Pons (tissue), 1 donor: ENCODE measurements around the gene KLK8.
"Not testable (repeated sequence)": the region's sequence is repeated elsewhere in the genome, so short reads cannot be mapped to it uniquely, and the experiment has no call there.

ENCODE experiments used
- DNase-seq: peaks from one replicate; pipeline ENCODE4 v3.0.0-alpha.2; 2016; ENCODE audit warnings: low spot score

Gene KLK8

DNA sequence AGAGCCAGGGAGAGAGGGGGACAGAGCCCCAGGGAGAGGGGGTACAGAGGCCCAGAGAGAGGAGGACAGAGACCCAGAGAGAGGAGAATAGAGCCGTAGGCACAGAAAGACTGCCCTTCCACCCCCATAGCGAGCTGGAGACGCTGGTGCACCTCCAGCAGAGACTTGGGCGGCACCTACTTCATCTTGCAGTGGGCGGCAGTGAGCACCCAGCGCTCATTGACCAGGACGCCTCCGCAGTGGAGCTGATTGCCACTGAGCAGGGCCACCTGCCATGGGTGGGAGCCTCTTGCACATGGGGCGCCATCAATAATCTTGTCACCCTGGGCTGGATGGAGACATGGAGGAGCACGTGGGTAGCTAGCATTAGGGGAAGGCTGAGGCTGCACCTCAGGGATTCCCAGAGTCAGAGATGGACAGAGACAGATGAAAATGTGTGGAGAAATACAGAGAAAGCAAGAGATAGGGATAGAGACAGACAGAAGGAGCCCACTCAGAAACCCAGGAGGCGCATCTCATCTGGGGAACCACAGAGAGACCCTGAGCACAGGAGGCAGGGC, 19.7 kb downstream of the KLK8 start:
- DNase-seq: no peak

DNA sequence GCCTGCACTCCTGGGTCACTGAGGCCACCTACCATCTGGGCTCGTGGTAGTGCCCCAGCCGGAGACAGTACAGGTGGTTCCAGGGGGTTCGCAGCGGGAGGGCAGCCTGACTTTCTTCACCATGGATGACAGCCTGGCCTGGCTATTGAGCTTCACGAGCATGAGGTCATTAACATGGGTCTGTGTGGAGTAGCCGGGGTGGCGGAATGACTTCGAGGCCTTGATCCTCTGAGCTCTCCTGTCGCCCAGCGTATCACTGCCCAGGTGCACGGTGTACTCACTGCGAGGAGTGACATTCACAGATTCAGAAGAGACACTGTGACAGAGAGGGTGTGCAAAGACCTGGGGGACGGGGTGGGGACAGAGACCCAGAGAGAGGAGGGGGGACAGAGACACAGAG, 21.2 kb downstream of the KLK8 start:
- no peak for DNase-seq

DNA sequence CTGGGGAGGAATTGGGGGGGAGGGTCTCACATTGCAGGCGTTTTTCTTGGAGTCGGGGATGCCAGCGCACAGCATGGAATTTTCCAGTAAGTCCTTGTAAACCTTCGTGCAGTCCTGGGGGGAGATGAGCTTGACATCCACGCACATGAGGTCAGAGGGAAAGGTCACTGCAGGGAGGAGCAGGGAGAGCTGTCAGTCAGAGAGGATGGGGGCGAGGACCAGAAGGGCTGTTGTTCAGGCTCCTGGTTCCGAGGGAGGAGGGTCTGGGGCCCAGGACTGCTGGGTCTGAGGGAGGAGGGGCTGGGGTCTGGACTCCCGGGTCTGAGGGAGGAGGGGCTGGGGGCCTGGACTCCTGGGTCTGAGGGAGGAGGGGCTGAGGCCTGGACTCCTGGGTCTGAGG, 21.6 kb downstream of the KLK8 start:
- no peak for DNase-seq

GRCh38 chr19:50978772-50979390, 22.5 kb downstream of the KLK8 start:
- no peak for DNase-seq

GRCh38 chr19:50977626-50978025, 23.8 kb downstream of the KLK8 start:
- DNase-seq: peak; percentile 84

- DNase-seq: no peak
These were observed 25.6 kb downstream of the KLK8 start for GRCh38 chr19:50975766-50976165.

DNA sequence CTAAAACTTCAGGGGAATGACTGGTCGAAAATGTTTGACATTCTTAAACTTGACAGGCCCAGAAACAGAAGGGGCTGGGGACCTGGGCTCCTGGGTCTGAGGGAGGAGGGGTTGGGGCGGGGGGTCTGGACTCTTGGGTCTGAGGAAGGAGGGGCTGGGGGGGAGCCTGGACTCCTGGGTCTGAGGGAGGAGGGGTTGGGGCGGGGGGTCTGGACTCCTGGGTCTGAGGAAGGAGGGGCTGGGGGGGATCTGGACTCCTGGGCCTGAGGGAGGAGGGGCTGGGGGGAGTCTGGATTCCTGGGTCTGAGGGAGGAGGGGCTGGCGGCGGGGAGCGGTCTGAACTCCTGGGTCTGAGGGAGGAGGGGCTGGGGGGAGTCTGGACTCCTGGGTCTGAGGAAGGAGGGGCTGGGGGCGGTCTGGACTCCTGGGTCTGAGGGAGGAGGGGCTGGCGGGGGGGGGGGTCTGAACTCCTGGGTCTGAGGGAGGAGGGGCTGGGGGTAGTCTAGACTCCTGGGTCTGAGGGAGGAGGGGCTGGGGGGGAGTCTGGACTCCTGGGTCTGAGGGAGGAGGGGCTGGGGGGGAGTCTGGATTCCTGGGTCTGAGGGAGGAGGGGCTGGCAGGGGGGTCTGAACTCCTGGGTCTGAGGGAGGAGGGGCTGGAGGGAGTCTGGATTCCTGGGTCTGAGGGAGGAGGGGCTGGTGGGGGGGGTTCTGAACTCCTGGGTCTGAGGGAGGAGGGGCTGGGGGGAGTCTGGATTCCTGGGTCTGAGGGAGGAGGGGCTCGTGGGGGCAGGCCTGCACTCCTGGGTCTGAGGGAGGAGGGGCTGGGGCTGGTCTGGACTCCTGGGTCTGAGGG, 26.5 kb downstream of the KLK8 start:
- DNase-seq: no peak

- DNase-seq: no peak
These were observed 28.5 kb downstream of the KLK8 start for GRCh38 chr19:50972795-50973376.

GRCh38 chr19:50969810-50970209, 31.6 kb downstream of the KLK8 start:
- not testable (repeated sequence) for DNase-seq

- DNase-seq: peak; percentile 91
These were observed 32.0 kb downstream of the KLK8 start, which contains the start of gene KLK6 for GRCh38 chr19:50969413-50969760. Gene KLK6 (minus strand): TSS chr19:50969591. CDS start chr19:50968104, 1,487 bp downstream.

DNA sequence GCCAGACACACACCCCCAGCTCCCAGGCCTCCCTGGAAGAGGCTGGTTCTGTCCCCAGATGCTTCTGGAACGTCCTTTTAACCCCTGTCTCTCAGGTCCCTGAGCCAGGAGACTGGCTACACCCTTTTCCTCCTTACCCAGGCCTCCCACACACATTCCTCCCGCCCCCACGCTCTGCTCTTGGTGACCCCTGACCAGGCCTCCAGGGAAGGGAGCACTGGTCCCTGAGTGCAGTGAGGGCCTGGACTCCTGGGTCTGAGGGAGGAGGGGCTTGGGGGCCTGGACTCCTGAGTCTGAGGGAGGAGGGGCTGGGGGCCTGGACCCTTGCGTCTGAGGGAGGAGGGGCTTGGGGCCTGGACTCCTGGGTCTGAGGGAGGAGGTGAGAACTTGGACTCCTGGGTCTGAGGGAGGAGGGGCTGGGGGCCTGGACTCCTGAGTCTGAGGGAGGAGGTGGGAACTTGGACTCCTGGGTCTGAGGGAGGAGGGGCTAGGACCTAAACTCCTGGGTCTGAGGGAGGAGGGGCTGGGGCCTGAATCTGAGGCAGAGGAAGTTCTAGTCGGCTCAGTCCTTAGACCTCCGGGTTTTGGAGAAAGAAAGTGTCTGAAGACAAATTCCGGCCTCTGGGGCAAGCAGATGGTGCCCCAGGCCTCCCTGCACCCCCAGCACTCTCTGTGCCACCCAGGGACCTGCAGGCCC, 32.5 kb downstream of the KLK8 start:
- no peak for DNase-seq

- DNase-seq: peak; percentile 29
These were observed 33.3 kb downstream of the KLK8 start for GRCh38 chr19:50967929-50968715.

DNA sequence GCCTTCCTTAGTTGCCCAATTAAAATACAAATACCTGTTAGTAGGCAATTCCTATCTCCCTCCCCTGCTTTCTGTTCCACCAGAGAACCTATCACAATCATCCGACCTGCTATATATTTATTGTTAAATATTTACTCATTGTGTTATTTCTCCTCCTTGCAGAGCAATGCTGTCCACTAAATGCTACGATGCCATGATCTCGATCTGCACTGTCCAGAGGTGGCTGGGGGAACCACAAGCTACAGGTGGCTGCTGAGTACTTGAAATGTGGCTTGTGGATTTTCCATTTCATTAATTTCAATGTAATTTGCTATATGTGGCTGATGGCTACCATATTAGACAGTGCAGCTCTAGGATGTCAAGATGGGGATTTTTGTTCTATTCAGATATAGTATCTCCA, 37.1 kb downstream of the KLK8 start:
- DNase-seq: no peak

DNA sequence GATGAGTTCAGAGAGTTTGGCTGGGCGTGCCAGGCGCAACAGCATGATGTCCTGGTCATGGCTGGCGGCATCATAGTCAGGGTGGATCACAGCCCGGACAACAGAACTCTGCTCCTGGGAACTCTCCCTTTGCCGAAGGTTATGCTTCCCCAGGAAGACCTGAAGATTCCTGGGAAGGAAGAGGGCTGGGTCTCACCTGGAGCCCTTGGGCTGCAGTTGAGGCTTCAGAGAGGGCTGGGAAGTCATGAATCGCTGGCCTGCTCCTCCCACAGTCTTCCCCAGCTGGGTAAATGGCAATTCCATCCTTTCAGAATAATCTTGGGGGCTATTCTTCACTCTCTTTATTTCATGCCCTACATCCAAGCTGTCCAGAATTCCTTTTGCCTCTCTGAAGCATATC, 38.0 kb downstream of the KLK8 start:
- no peak for DNase-seq

- no peak for DNase-seq
These were observed 39.2 kb downstream of the KLK8 start for GRCh38 chr19:50962245-50962644.

DNA sequence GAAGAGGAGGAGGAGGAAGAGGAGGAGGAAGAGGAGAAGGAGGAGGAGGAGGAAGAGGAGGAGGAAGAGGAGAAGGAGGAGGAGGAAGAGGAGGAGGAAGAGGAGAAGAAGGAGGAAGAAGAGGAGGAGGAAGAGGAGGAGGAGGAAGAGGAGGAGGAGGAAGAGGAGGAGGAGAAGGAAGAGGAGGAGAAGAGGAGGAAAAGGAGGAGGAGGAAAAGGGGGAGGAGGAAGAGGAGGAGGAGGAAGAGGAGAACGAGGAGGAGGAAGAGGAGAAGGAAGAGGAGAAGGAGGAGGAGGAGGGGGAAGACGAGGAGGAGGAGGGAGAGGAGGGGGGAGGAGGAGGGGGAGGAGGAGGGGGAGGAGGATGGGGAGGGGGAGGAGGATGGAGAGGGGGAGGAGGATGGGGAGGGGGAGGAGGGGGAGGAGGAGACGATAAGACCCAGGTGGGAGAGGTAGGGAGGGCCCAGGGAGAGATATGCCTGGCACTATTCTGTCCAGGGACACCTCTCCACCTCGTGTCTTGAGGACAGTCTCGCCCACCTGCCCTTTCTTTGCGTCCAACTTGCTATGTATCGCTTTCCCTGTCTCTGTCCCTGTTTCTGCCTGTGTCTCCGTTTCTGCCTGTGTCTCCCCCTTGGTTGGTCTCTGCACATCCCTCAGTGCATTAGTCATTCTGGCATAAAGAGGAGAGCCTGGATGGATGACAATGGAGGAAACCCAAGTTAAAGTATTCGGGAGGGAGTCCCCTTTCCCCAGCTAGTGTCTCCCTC, 41.5 kb downstream of the KLK8 start:
- no peak for DNase-seq

GRCh38 chr19:50957587-50957986, 43.8 kb downstream of the KLK8 start:
- no peak for DNase-seq

GRCh38 chr19:50952910-50953309, 48.5 kb downstream of the KLK8 start, which contains the start of gene KLK5:
Gene KLK5 (minus strand): TSS chr19:50953038. CDS start chr19:50952657, 381 bp downstream.
- no peak for DNase-seq

DNA sequence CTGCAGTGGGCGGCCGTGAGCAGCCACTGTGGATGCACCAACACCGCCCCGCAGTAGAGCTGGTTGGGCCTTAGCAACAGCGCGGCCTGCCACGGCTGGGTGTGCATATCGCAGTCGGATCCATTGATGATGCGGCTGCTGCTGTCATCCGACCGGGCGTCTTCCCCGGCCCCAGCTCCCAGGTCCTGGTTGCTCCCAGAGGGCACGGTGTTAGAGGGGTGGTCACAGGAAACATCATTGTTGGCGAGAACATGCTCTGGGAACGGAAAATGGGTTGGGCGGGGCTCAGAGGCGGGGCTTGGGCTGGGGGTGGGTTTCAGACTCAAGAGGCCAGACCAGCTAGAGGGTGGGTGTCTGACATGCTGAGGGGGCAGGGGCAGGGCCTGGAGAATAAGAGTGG, 51.5 kb downstream of the KLK8 start:
- DNase-seq: no peak

DNA sequence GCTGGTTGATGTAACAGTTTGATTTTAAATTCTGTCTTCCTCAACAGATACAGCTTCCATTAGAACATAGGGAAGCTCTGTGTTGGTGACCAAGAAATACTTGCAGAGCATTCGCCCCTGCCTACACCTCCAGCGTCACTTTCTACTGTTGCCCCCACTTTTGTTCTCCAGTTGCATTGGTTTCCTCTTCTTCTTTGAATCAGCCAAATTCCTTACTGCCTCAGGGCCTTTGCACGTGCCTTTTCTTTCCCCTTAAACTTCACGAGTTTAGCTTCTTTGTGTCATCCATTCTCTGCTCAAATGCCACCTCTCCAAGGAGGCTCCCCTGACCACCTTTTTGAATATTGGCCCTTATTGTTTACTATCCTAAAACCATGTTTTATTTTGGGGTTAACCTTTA, 54.3 kb downstream of the KLK8 start:
- DNase-seq: no peak
